Kidney (tissue), 14 donors: ENCODE results near the gene PFKFB3. TPM values are rescaled to one million over a fixed set of nuclear protein-coding genes. Genes with fewer than 3 reads are reported as not detected.
"Not testable (repeated sequence)": the region's sequence is repeated elsewhere in the genome, so short reads cannot be mapped to it uniquely, and the experiment has no call there.

ENCODE experiments used
- DNase-seq, 5 donors: peaks; one replicate each; pipeline ENCODE4 v3.0.0-alpha.2; 2013 to 2020
- FAIRE-seq: peaks from 2 replicates; lab custom pipeline; 2012; peaks lifted over from hg19 to GRCh38; lab: Jason Lieb, UNC
- H3K27ac ChIP-seq, 2 donors: one replicate each; pipeline ENCODE4 v1.7.0; 2013; ENCODE audit warnings: low read depth in 2 of 2, low read length in 2 of 2, inconsistent platforms in 1 of 2
- H3K27me3 ChIP-seq: one replicate; pipeline ENCODE4 v1.7.1; 2013; ENCODE audit warnings: low read length, inconsistent platforms; ENCODE audit not compliant: control insufficient read depth, insufficient read depth
- H3K36me3 ChIP-seq, 3 donors: one replicate each; pipeline versions ENCODE4 v1.7.0 to v1.7.1; 2013; ENCODE audit warnings: low read length in 3 of 3, control low read depth in 1 of 3, inconsistent platforms in 1 of 3; ENCODE audit not compliant: insufficient read depth in 3 of 3, control insufficient read depth in 2 of 3
- H3K4me1 ChIP-seq, 3 donors: one replicate each; pipeline versions ENCODE4 v1.7.0 to v1.7.1; 2013; ENCODE audit warnings: low read length in 3 of 3, inconsistent platforms in 1 of 3, low read depth in 1 of 3; ENCODE audit not compliant: control insufficient read depth in 2 of 3, insufficient read depth in 2 of 3
- H3K4me3 ChIP-seq, 3 donors: one replicate each; pipeline versions ENCODE4 v1.7.0 to v1.8.1; 2013; ENCODE audit warnings: low read length in 3 of 3, control low read depth in 1 of 3, inconsistent platforms in 1 of 3
- H3K9ac ChIP-seq, 3 donors: one replicate each; pipeline versions ENCODE4 v1.7.0 to v1.7.1; 2013; ENCODE audit warnings: low read length in 3 of 3, control low read depth in 1 of 3, inconsistent platforms in 1 of 3
- H3K9me3 ChIP-seq, 3 donors: one replicate each; pipeline versions ENCODE4 v1.7.0 to v1.7.1; 2013; ENCODE audit warnings: low read length in 3 of 3, control low read depth in 1 of 3, inconsistent platforms in 1 of 3; ENCODE audit not compliant: control insufficient read depth in 2 of 3, insufficient read depth in 1 of 3
- intact Hi-C: fragments of 100-400 bp; cut with DNase I; formaldehyde crosslinking; loops from one replicate; pipeline ENCODE4 v1.11.1; 2022
- polyA plus RNA-seq: library from polyadenylated mRNA; stranded (reverse); fragments of 350-450 nt; fragmentation: Illumina TruSeq; extraction: RNeasy Lipid Tissue Mini Kit (QIAGEN cat#74804); gene quantifications from one replicate; pipeline ENCODE4 v1.2.3, GENCODE V29; 2014; ENCODE audit warnings: low read depth, low replicate concordance; ENCODE audit not compliant: insufficient read depth
- total RNA-seq: library from RNA; stranded (reverse); fragmentation: NEBNext Ultra II Directional; extraction: Animal tissue kit (Norgen Biotek cat#: 25700); gene quantifications from one replicate; pipeline ENCODE4 v1.2.1, GENCODE V29; 2021
- TF ChIP-seq, protein P1 (sequence below): IDR thresholded peaks from 3 replicates; pipeline ENCODE4 v1.5.1; 2012; ENCODE audit warnings: mild to moderate bottlenecking, moderate library complexity, borderline replicate concordance; ENCODE audit not compliant: insufficient read depth; ENCODE audit errors: extremely low read depth
- donor health status: control.
- donor health status: control.
- donor health status: control.
- donor health status: control.
- donor health status: control.
- donor health status: DM: yes; HTN: yes; CAD: no.
- donor health status: Normal renal cell carcinoma (clear cell type).

PFKFB3 gene
- total and polyA plus RNA-seq, 2 donors from 2014 or later = 34.9 to 141 TPM

DNA sequence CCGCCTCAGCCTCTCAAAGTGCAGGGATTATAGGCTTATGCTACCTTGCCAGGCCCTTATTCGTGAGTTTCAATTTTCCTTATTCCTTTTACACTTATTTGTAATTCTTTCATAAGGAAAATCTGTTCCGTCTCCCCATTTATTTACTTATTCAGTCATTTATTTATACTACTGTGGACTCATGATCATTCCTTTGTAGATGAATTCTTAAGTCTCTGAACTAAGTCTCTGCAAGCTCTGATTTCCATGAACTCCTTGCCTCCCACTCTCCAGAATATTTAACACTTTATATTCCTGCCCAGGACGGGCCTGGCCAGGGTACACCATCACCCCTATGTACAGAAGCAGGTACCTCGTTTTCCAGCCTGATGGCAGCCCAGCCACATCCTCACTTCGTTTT is 39.4 kb downstream of the PFKFB3 start:
- DNase-seq (no peak), FAIRE-seq (no peak)
- H3K36me3 ChIP-seq = no peaks in the 10 kb centered on the region
- H3K9me3 ChIP-seq = no peaks in the 10 kb centered on the region
- TF ChIP-seq, protein P1, sequence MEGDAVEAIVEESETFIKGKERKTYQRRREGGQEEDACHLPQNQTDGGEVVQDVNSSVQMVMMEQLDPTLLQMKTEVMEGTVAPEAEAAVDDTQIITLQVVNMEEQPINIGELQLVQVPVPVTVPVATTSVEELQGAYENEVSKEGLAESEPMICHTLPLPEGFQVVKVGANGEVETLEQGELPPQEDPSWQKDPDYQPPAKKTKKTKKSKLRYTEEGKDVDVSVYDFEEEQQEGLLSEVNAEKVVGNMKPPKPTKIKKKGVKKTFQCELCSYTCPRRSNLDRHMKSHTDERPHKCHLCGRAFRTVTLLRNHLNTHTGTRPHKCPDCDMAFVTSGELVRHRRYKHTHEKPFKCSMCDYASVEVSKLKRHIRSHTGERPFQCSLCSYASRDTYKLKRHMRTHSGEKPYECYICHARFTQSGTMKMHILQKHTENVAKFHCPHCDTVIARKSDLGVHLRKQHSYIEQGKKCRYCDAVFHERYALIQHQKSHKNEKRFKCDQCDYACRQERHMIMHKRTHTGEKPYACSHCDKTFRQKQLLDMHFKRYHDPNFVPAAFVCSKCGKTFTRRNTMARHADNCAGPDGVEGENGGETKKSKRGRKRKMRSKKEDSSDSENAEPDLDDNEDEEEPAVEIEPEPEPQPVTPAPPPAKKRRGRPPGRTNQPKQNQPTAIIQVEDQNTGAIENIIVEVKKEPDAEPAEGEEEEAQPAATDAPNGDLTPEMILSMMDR = no peak
- no peak overlapping the region for H3K4me3 ChIP-seq
- H3K4me1 ChIP-seq = no peaks in the 10 kb centered on the region
- no peaks in the 10 kb centered on the region for H3K27me3 ChIP-seq
- intact Hi-C loops = no loop called here
- H3K27ac ChIP-seq = no peak overlapping the region
- H3K9ac ChIP-seq = no peak overlapping the region

DNA sequence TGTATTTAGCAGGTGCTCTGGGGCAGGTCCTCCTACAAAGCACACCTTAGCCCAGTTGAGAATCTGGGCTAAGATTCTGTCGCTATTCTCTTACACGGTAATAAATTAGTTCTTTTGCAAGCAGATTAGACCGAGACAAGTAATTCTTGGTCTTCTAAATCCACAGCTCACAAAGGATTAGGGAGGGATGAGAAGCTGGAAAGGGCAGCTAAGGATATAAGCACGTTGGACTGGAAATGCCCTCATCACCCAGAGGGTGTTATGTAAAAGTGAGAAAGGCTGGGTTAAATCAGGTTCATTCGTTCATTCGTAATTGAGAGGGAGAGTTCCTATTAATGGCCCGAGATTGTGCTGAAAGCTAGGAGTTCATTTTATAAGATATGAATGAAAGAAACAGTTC is 41.8 kb downstream of the PFKFB3 start:
- TF ChIP-seq, protein P1 = no peak
- intact Hi-C loops = no loop called here
- Histone ChIP-seq H3K27me3 (no peaks in the 10 kb centered on the region), H3K36me3 (no peaks in the 10 kb centered on the region), H3K9me3 (no peaks in the 10 kb centered on the region), H3K27ac (no peak overlapping the region), H3K4me1 (no peaks in the 10 kb centered on the region), H3K4me3 (no peak overlapping the region), H3K9ac (no peak overlapping the region)
- no peak for DNase-seq
- no peak for FAIRE-seq

DNA sequence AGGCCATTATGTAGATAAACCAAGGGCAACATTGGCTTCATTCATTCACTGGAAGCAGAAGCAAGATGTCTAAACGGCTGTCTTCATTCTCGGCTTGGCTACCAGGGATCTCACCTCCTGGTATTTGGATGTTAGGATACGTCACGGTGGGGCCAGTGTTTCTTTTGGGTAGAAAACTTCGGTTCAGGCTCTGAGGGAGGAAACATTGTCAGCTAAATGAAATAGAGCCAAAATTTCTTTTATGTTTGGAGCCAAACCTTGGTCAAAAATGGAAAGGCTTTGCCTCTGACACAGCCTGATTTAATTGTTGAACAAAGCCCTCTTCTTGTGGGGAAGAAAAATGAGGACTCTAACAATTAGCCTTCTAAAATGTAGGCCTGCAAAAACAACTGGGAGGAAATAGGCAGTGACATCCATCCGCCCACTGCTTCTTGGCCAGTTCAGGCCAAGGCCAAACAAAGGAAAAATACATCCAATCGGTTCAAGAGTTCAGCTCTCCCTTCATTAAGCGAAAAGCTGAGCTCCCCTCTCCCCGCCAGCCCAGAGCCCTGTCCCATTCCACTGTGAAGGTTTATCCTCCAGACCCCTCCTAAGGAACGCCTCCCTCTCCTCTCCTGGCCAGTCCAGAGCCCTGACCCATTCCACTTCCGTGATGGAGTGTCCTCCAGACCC is 44.4 kb downstream of the PFKFB3 start:
- no peak overlapping the region for H3K4me3 ChIP-seq
- no peaks in the 10 kb centered on the region for H3K9me3 ChIP-seq
- no peaks in the 10 kb centered on the region for H3K27me3 ChIP-seq
- TF ChIP-seq, protein P1 = no peak
- no peaks in the 10 kb centered on the region for H3K36me3 ChIP-seq
- DNase-seq (peak in 3 of 5 donors; percentile 40 to 81 (median 53)), FAIRE-seq (no peak)
- H3K4me1 ChIP-seq = no peaks in the 10 kb centered on the region
- peak overlapping the region; percentile 66 to 70 for H3K27ac ChIP-seq
- intact Hi-C loops = no loop called here
- H3K9ac ChIP-seq = peak overlapping the region in 1 of 3 donors; percentile 17

DNA sequence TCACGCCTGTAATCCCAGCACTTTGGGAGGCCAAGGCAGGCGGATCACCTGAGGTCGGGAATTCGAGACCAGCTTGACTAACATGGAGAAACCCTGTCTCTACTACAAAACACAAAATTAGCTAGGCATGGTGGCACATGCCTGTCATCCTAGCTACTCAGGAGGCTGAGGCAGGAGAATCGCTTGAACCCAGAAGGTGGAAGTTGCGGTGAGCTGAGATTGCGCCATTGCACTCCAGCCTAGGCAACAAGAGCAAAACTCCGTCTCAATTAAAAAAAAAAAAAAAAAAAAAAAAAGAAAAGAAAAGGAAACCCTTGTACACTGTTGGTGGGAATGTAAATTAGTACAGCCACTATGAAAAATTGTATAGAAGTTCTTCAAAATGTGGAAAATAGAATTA is 46.2 kb downstream of the PFKFB3 start:
- FAIRE-seq, intact Hi-C loops, H3K4me1 ChIP-seq, H3K9me3 ChIP-seq, H3K9ac ChIP-seq, H3K4me3 ChIP-seq, H3K27me3 ChIP-seq, DNase-seq, H3K27ac ChIP-seq, H3K36me3 ChIP-seq: not testable (repeated sequence)
